ENCODE measurements around the gene CDK6.

CDK6 gene

GRCh38 chr7:92588561-92588960 lies 247.8 kb downstream of the CDK6 start:
- no peak for TF ChIP-seq CTCF (IDR thresholded peaks at IDR 0.05; ENCODE audit: low read length, missing control alignments)
- H3K4me3 ChIP-seq (replicated peaks; ENCODE audit: low read depth, low read length), result peak overlapping the region; percentile 90
- DNase-seq (ENCODE audit: low read depth), result no peak

GRCh38 chr7:92586841-92587240 lies 249.5 kb downstream of the CDK6 start:
- no peak overlapping the region for H3K4me3 ChIP-seq (replicated peaks; ENCODE audit: low read depth, low read length)
- no peak for DNase-seq (ENCODE audit: low read depth)
- TF ChIP-seq CTCF (IDR thresholded peaks at IDR 0.05; ENCODE audit: low read length, missing control alignments), result no peak

DNA sequence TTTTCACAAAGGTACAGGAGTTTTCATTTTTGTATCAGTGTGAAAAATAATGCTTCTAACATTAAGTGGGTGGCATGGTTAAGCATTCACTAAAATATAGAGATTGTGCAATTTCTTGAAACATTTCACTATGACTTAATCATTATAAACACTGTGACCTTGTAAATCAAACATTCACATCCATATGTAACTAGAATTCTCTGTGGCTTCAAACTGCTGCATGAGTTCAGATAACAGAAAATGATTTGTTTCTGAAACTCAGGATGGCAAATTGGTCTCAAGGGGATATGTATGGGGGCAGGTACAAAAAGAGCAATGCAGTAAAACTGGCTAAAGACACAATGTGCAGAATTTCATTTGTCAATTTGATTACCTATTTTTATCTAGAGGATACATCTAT lies 250.0 kb downstream of the CDK6 start:
- no peak for TF ChIP-seq CTCF (IDR thresholded peaks at IDR 0.05; ENCODE audit: low read length, missing control alignments)
- peak; percentile 40 for DNase-seq (ENCODE audit: low read depth)
- no peak overlapping the region for H3K4me3 ChIP-seq (replicated peaks; ENCODE audit: low read depth, low read length)

GRCh38 chr7:92584953-92585352 lies 251.4 kb downstream of the CDK6 start:
- peak; percentile 35 for DNase-seq (ENCODE audit: low read depth)
- TF ChIP-seq CTCF (IDR thresholded peaks at IDR 0.05; ENCODE audit: low read length, missing control alignments), result no peak
- H3K4me3 ChIP-seq (replicated peaks; ENCODE audit: low read depth, low read length), result no peak overlapping the region

GRCh38 chr7:92582948-92583347 lies 253.4 kb downstream of the CDK6 start:
- no peak for DNase-seq (ENCODE audit: low read depth)
- no peak for TF ChIP-seq CTCF (IDR thresholded peaks at IDR 0.05; ENCODE audit: low read length, missing control alignments)
- H3K4me3 ChIP-seq (replicated peaks; ENCODE audit: low read depth, low read length), result no peak overlapping the region

DNA sequence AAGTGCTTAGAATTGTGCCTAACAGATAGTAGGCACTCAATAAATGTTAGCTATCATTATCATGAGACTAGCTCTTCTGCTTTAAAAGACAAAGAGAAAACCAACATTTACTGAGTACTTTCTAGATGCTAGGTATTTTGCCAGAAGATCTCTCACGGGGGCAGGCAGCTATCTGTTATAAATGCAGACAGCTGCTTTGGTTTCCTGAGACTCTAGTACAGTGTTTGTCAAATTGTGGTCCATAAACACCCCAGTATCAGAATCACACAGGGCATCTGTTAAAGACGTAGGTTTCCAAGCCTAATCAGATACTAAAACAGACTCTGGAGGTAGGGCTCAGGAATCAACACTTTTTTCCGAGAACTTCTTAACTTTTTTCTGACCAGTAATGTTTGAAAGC lies 260.1 kb downstream of the CDK6 start:
- no peak overlapping the region for H3K4me3 ChIP-seq (replicated peaks; ENCODE audit: low read depth, low read length)
- no peak for DNase-seq (ENCODE audit: low read depth)
- TF ChIP-seq CTCF (IDR thresholded peaks at IDR 0.05; ENCODE audit: low read length, missing control alignments), result no peak

DNA sequence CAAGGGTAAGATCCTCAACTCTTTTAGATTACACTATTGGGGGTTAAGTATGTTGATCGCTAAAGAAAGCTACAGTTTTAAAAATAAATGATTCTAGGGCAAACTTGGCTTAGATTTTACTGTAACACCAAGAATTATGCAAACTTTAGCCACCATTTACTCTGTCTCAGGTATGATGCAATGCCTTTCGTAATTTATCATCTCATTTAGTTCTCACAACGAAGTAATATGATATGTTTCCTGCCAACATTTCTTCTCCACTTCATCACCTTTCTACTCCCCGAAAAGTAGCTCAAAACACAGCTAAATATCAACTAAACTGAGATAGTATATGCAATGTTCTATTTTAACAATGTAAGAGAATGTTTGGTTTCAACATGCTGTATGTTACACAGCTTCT lies 267.2 kb downstream of the CDK6 start:
- peak; percentile 56 for DNase-seq (ENCODE audit: low read depth)
- no peak for TF ChIP-seq CTCF (IDR thresholded peaks at IDR 0.05; ENCODE audit: low read length, missing control alignments)
- H3K4me3 ChIP-seq (replicated peaks; ENCODE audit: low read depth, low read length), result no peak overlapping the region

Measured in fibroblast of pulmonary artery (primary cell).